SK-N-SH treated with all-trans-retinoic acid at 6 μM for 48 hours (cell line): ENCODE results near the gene POLR3A.

ENCODE experiments used
- ATAC-seq: fragments of 200-7000 bp; cut with Tn5 transposase; 3 replicates; pipeline ENCODE4 v1.9.1; 2020; ENCODE audit warnings: mild to moderate bottlenecking, moderate library complexity
- ARNTL ChIP-seq: fragments of 450-650 bp; formaldehyde crosslinking; IDR thresholded peaks from 2 replicates; pipeline ENCODE4 v1.5.0; 2020; ENCODE audit warnings: low read depth, mild to moderate bottlenecking, moderate library complexity, borderline replicate concordance
- CSDC2 ChIP-seq: fragments of 250-450 bp; sonication (Bioruptor Pico); IDR thresholded peaks from 2 replicates; pipeline ENCODE4 v1.5.0; 2020; ENCODE audit warnings: mild to moderate bottlenecking, moderate library complexity
- ESRRG ChIP-seq: fragments of 250-450 bp; sonication (Bioruptor Pico); IDR thresholded peaks from 2 replicates; pipeline ENCODE4 v1.6.1; 2021; ENCODE audit warnings: mild to moderate bottlenecking
- GLIS3 ChIP-seq: fragments of 250-450 bp; sonication (Bioruptor Pico); IDR thresholded peaks from 2 replicates; pipeline ENCODE4 v1.5.0; 2020; ENCODE audit warnings: mild to moderate bottlenecking, moderate library complexity
- ISL1 ChIP-seq: fragments of 250-450 bp; sonication (Bioruptor Pico); IDR thresholded peaks from 2 replicates; pipeline ENCODE4 v2.1.2; 2022; ENCODE audit warnings: mild to moderate bottlenecking, moderate library complexity
- OSR1 ChIP-seq: fragments of 250-450 bp; sonication (Bioruptor Pico); IDR thresholded peaks from 2 replicates; pipeline ENCODE4 v1.8.0; 2022; ENCODE audit warnings: moderate library complexity, mild to moderate bottlenecking, inconsistent platforms
- PATZ1 ChIP-seq: fragments of 250-450 bp; sonication (Bioruptor Pico); IDR thresholded peaks from 2 replicates; pipeline ENCODE4 v1.8.0; 2020; ENCODE audit warnings: mild to moderate bottlenecking, moderate library complexity, borderline replicate concordance
- POU6F1 ChIP-seq: fragments of 250-450 bp; sonication (Bioruptor Pico); IDR thresholded peaks from 2 replicates; pipeline ENCODE4 v1.8.0; 2021; ENCODE audit warnings: low read depth, mild to moderate bottlenecking, moderate library complexity, borderline replicate concordance
- PPARA ChIP-seq: fragments of 250-450 bp; sonication (Bioruptor Pico); IDR thresholded peaks from 2 replicates; pipeline ENCODE4 v1.5.0; 2020; ENCODE audit warnings: mild to moderate bottlenecking, borderline replicate concordance
- RARB ChIP-seq: fragments of 250-450 bp; sonication (Bioruptor Pico); IDR thresholded peaks from 2 replicates; pipeline ENCODE4 v1.8.0; 2021; ENCODE audit warnings: mild to moderate bottlenecking, moderate library complexity
- SNAI2 ChIP-seq: fragments of 250-450 bp; sonication (Bioruptor Pico); IDR thresholded peaks from 2 replicates; pipeline ENCODE4 v1.5.0; 2020; ENCODE audit warnings: mild to moderate bottlenecking, moderate library complexity
- TCF4 ChIP-seq: fragments of 250-450 bp; sonication (Bioruptor Pico); IDR thresholded peaks from 2 replicates; pipeline ENCODE4 v1.8.0; 2021; ENCODE audit warnings: mild to moderate bottlenecking, moderate library complexity, borderline replicate concordance
- TOX ChIP-seq: fragments of 250-450 bp; sonication (Bioruptor Pico); IDR thresholded peaks from 2 replicates; pipeline ENCODE4 v1.8.0; 2021; ENCODE audit warnings: mild to moderate bottlenecking, moderate library complexity, borderline replicate concordance
- ZC3H10 ChIP-seq: fragments of 250-450 bp; sonication (Bioruptor Pico); IDR thresholded peaks from 2 replicates; pipeline ENCODE4 v1.5.1; 2021; ENCODE audit warnings: mild to moderate bottlenecking, moderate library complexity
- ZFP3 ChIP-seq: fragments of 250-450 bp; sonication (Bioruptor Pico); IDR thresholded peaks from 2 replicates; pipeline ENCODE4 v1.5.0; 2020; ENCODE audit warnings: mild to moderate bottlenecking, moderate library complexity
- ZFP30 ChIP-seq: fragments of 450-650 bp; formaldehyde crosslinking; IDR thresholded peaks from 2 replicates; pipeline ENCODE4 v1.5.0; 2022; ENCODE audit warnings: mild to moderate bottlenecking, moderate library complexity
- ZNF565 ChIP-seq: fragments of 450-650 bp; formaldehyde crosslinking; conservative IDR thresholded peaks from 2 replicates; pipeline ENCODE4 v1.5.0; 2020; ENCODE audit warnings: low read depth, mild to moderate bottlenecking, moderate library complexity
- ZNF70 ChIP-seq: fragments of 450-650 bp; formaldehyde crosslinking; IDR thresholded peaks from 2 replicates; pipeline ENCODE4 v1.5.0; 2020; ENCODE audit warnings: mild to moderate bottlenecking, moderate library complexity
- ZNF8 ChIP-seq: fragments of 450-650 bp; formaldehyde crosslinking; IDR thresholded peaks from 2 replicates; pipeline ENCODE4 v1.5.0; 2020; ENCODE audit warnings: mild to moderate bottlenecking, moderate library complexity
- TF ChIP-seq, protein P1 (sequence below): fragments of 250-450 bp; sonication (Bioruptor Pico); IDR thresholded peaks from 2 replicates; pipeline ENCODE4 v1.5.1; 2020; ENCODE audit warnings: low read depth, mild to moderate bottlenecking, moderate library complexity
- TF ChIP-seq, protein P2 (sequence below): fragments of 250-450 bp; sonication (Bioruptor Pico); IDR thresholded peaks from 2 replicates; pipeline ENCODE4 v1.5.0; 2020; ENCODE audit warnings: mild to moderate bottlenecking, moderate library complexity

POLR3A gene

GRCh38 chr10:78013564-78013963 is 15.8 kb downstream of the POLR3A start:
- ATAC-seq, result no peak
- TF ChIP-seq PATZ1 (CRISPR knock-in tag) (no peak), RARB (CRISPR knock-in tag) (no peak), ESRRG (CRISPR knock-in tag) (no peak), ZFP30 (CRISPR knock-in tag) (no peak), SNAI2 (CRISPR knock-in tag) (no peak), POU6F1 (no peak), OSR1 (CRISPR knock-in tag) (no peak), ZNF565 (CRISPR knock-in tag) (no peak), ISL1 (CRISPR knock-in tag) (no peak), GLIS3 (CRISPR knock-in tag) (no peak), CSDC2 (CRISPR knock-in tag) (no peak), ZNF8 (no peak), PPARA (CRISPR knock-in tag) (no peak), ZC3H10 (no peak), ZFP3 (CRISPR knock-in tag) (no peak), TCF4 (CRISPR knock-in tag) (no peak)
- TF ChIP-seq, protein P1, sequence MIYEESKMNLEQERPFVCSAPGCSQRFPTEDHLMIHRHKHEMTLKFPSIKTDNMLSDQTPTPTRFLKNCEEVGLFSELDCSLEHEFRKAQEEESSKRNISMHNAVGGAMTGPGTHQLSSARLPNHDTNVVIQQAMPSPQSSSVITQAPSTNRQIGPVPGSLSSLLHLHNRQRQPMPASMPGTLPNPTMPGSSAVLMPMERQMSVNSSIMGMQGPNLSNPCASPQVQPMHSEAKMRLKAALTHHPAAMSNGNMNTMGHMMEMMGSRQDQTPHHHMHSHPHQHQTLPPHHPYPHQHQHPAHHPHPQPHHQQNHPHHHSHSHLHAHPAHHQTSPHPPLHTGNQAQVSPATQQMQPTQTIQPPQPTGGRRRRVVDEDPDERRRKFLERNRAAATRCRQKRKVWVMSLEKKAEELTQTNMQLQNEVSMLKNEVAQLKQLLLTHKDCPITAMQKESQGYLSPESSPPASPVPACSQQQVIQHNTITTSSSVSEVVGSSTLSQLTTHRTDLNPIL (CRISPR knock-in tag), result no peak

GRCh38 chr10:78011065-78011464 is 18.2 kb downstream of the POLR3A start:
- ATAC-seq, result no peak
- TF ChIP-seq SNAI2 (CRISPR knock-in tag) (no peak), TOX (CRISPR knock-in tag) (no peak), PATZ1 (CRISPR knock-in tag) (no peak), CSDC2 (CRISPR knock-in tag) (no peak), ISL1 (CRISPR knock-in tag) (no peak), ZNF8 (no peak), ZC3H10 (no peak), RARB (CRISPR knock-in tag) (no peak), ESRRG (CRISPR knock-in tag) (no peak), TCF4 (CRISPR knock-in tag) (no peak)
- TF ChIP-seq, protein P1 (CRISPR knock-in tag), result no peak
- TF ChIP-seq, protein P2, sequence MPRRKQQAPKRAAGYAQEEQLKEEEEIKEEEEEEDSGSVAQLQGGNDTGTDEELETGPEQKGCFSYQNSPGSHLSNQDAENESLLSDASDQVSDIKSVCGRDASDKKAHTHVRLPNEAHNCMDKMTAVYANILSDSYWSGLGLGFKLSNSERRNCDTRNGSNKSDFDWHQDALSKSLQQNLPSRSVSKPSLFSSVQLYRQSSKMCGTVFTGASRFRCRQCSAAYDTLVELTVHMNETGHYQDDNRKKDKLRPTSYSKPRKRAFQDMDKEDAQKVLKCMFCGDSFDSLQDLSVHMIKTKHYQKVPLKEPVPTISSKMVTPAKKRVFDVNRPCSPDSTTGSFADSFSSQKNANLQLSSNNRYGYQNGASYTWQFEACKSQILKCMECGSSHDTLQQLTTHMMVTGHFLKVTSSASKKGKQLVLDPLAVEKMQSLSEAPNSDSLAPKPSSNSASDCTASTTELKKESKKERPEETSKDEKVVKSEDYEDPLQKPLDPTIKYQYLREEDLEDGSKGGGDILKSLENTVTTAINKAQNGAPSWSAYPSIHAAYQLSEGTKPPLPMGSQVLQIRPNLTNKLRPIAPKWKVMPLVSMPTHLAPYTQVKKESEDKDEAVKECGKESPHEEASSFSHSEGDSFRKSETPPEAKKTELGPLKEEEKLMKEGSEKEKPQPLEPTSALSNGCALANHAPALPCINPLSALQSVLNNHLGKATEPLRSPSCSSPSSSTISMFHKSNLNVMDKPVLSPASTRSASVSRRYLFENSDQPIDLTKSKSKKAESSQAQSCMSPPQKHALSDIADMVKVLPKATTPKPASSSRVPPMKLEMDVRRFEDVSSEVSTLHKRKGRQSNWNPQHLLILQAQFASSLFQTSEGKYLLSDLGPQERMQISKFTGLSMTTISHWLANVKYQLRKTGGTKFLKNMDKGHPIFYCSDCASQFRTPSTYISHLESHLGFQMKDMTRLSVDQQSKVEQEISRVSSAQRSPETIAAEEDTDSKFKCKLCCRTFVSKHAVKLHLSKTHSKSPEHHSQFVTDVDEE (CRISPR knock-in tag), result no peak

DNA sequence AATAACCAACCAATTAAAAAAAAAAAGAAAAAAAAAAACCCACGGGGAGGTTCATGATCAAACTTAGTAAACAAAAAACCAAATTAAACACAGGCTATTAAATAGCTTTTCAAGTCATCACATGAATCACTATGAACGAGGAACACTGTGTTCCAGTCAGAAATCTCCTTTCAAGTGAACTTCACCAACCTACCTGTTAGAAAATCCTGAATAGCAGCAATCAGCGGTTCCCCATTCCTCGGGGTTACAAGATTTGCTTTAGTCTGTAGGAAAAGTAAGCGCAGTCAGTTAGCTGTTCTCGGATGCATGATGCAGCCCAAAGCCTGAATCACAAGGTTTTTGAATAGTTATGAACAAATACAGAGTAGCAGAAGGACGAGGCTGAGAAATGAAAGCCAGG is 19.0 kb downstream of the POLR3A start:
- no peak for ATAC-seq
- TF ChIP-seq TOX (CRISPR knock-in tag) (no peak), ZNF70 (CRISPR knock-in tag) (no peak), ISL1 (CRISPR knock-in tag) (no peak), PPARA (CRISPR knock-in tag) (no peak), POU6F1 (no peak), PATZ1 (CRISPR knock-in tag) (no peak), CSDC2 (CRISPR knock-in tag) (no peak), ZC3H10 (no peak), ARNTL (no peak)
- TF ChIP-seq, protein P1 (CRISPR knock-in tag), result no peak
